Measurements from ENCODE around the gene CROCC2. TPM values are rescaled to one million over a fixed set of nuclear protein-coding genes. Genes with fewer than 3 reads are reported as not detected.

Gene CROCC2
- total RNA-seq, 2 donors from 2014 or later = not detected

DNA sequence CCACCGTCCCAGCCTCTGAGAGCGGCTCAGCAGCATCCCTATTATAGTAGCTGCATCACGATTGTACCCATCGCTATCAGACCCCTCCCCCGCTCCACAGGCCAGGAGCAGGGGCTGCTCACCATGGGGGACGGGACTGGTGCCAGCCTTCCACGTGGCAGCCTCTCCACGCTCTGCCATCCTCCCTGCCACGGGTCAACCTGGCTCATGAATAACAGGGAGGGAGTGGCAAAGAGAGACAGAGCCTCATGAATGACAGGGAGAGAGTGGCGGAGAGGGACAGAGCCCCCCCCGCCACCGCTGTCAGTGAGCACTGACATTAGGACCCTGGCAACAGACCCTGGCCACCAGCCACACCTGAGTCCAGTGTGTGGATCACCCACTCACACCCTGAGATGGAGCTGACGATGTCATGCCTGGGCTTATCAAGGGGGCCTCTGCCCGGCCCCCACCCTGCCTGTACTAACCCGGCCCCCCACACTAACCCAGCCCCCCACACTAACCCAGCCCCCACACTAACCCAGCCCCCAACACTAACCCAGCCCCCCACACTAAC lies 16.9 kb downstream of the CROCC2 start:
- H3K4me1 Mint-ChIP-seq (ENCODE audit: low read depth in 2 of 2) = no peaks in the 10 kb centered on the region
- DNase-seq (ENCODE audit: low spot score) (no peak), ATAC-seq (no peak)
- H3K9me3 Mint-ChIP-seq = no peaks in the 10 kb centered on the region
- no peak overlapping the region for H3K4me3 Mint-ChIP-seq
- no peak overlapping the region for H3K27ac Mint-ChIP-seq
- H3K36me3 Mint-ChIP-seq = no peaks in the 10 kb centered on the region
- H3K27me3 Mint-ChIP-seq = no peaks in the 10 kb centered on the region

DNA sequence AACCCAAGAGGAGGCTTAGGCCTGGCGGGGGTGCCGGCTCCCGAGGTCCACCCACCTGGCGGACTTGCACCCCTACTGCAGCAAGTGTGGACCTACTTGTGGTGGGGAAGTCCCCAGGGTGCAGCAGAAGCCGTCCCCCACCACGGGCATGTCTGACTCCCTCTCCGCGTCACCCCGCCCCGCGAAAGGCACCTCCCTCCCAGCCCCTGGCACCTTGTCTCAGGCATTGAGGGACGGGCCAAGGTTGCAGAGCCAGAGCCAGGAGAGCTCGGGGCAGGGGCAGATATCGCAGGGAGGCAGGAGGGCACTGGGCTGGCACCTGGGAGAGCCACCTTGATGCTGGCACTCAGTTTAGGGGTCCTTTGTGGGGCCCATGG lies 19.0 kb downstream of the CROCC2 start:
- H3K36me3 Mint-ChIP-seq = no peaks in the 10 kb centered on the region
- no peak overlapping the region for H3K4me3 Mint-ChIP-seq
- peak; percentile 58 for DNase-seq (ENCODE audit: low spot score)
- no peaks in the 10 kb centered on the region for H3K9me3 Mint-ChIP-seq
- no peaks in the 10 kb centered on the region for H3K4me1 Mint-ChIP-seq (ENCODE audit: low read depth in 2 of 2)
- ATAC-seq = no peak
- H3K27ac Mint-ChIP-seq = no peak overlapping the region
- no peaks in the 10 kb centered on the region for H3K27me3 Mint-ChIP-seq

DNA sequence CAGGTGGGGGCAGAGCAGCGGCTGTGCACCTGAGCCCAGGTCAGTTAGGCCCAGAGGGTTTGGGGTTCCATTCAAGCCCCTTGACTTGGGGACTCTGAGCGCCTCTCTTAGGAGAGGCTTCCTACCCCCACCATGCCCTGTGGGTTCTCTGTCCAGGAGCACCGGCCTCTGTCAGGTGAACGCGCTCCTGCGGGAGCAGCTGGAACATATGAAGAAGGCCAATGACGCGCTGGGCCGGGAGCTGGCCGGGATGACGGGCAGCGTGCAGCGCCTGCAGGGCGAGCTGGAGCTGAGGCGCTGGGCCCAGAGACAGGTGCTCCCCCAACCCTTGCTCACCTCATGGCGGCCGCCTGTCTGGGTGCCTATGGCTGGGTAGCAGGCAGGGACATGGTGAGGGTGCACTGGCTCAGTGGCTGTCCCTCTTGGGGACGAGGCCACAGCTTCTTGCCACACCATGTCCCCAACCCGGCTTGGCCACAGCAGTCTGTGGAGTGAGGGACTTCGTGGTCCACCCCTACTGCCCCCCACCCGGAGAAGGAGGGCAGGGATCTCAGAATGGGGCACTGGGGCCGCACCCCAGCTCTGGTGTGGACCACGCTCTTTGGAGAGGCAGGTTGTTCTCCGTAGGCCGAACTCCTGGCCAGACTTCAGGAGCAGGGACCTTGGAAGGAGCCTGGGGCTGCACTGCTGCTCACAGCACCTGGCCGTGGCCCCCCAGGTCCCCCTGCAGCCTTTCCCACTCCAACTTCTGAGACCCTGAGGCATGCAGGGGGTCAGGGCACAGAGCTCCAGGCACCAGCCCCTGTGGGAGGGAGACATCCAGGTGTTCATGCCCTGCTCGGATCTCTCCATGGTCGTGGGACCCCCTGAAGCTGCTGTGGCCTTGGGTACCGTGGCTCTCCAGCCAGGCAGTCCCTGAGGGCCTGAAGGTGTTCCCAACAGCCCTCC lies 19.7 kb downstream of the CROCC2 start:
- no peaks in the 10 kb centered on the region for H3K4me1 Mint-ChIP-seq (ENCODE audit: low read depth in 2 of 2)
- DNase-seq (ENCODE audit: low spot score) (peak; percentile 59), ATAC-seq (peak; percentile 6 to 35)
- no peaks in the 10 kb centered on the region for H3K36me3 Mint-ChIP-seq
- H3K27me3 Mint-ChIP-seq = no peaks in the 10 kb centered on the region
- H3K27ac Mint-ChIP-seq = no peak overlapping the region
- H3K9me3 Mint-ChIP-seq = no peaks in the 10 kb centered on the region
- H3K4me3 Mint-ChIP-seq = no peak overlapping the region

DNA sequence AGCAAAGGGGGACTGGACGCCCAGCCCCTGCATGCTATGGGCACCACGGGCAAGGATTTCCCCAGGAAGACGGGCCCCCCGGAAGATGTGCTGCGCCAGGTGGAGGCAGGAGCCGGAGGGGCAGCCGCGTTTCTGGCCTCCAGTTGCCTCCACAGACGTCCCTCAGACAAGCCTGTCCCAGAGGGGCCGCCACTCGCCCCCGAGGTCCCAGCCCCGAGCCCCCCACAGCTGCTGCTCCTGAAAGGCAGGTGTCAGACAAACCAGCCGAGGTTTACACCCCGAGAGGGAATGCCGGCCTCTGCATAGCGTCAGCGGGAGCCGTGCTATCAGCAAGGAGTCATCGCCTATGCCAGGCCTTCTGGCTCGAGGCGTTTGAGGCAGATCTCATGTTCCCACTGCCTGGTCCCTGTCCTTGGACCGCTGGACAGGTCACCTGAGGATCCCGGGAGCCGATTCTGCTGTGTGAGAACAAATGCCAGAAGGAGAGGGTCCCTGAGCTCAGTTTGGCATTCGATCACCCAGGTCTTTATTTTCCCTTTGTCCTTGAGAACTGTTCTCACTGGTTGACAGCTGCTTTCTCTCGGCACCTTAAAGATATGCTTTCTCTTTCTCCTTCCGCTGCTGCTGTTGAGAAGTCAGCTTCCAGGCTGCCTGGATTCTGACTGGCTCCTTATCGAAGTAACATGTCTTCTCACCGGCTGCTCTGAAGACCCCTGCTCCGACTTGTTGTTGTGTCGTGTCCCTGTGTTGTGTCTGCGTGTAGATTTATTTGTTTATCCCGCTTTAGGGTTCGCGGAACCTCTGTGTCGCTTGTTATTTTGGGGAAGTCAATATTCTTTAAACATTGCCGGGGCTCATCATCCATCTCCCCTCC lies 20.6 kb downstream of the CROCC2 start:
- ATAC-seq (peak in 1 of 2 donors; percentile 17), DNase-seq (ENCODE audit: low spot score) (peak; percentile 39)
- no peaks in the 10 kb centered on the region for H3K9me3 Mint-ChIP-seq
- H3K36me3 Mint-ChIP-seq = no peaks in the 10 kb centered on the region
- H3K27ac Mint-ChIP-seq = no peak overlapping the region
- H3K4me3 Mint-ChIP-seq = no peak overlapping the region
- H3K27me3 Mint-ChIP-seq = no peaks in the 10 kb centered on the region
- H3K4me1 Mint-ChIP-seq (ENCODE audit: low read depth in 2 of 2) = no peaks in the 10 kb centered on the region

DNA sequence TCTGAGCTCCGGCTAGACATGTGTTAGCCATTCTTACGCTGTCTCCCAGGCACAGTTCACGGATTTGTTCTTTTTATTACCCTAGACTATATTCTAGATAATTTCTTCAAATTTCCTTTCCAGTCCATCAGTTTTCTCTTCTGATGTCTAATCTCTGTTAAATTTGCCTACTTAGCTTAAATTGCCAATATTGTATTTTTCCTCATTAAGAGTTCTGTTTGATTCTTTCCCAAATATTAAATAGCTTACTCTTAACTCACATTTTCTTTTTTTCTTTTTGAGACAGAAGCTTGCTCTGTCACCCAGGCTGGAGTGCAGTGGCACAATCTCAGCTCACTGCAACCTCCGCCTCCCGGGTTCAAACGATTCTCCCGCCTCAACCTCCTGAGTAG lies 21.2 kb downstream of the CROCC2 start:
- Mint-ChIP-seq H3K36me3 (no peaks in the 10 kb centered on the region), H3K4me3 (no peak overlapping the region), H3K27ac (no peak overlapping the region), H3K4me1 (ENCODE audit: low read depth in 2 of 2) (no peaks in the 10 kb centered on the region), H3K27me3 (no peaks in the 10 kb centered on the region), H3K9me3 (no peaks in the 10 kb centered on the region)
- DNase-seq (ENCODE audit: low spot score) (no peak), ATAC-seq (no peak)

DNA sequence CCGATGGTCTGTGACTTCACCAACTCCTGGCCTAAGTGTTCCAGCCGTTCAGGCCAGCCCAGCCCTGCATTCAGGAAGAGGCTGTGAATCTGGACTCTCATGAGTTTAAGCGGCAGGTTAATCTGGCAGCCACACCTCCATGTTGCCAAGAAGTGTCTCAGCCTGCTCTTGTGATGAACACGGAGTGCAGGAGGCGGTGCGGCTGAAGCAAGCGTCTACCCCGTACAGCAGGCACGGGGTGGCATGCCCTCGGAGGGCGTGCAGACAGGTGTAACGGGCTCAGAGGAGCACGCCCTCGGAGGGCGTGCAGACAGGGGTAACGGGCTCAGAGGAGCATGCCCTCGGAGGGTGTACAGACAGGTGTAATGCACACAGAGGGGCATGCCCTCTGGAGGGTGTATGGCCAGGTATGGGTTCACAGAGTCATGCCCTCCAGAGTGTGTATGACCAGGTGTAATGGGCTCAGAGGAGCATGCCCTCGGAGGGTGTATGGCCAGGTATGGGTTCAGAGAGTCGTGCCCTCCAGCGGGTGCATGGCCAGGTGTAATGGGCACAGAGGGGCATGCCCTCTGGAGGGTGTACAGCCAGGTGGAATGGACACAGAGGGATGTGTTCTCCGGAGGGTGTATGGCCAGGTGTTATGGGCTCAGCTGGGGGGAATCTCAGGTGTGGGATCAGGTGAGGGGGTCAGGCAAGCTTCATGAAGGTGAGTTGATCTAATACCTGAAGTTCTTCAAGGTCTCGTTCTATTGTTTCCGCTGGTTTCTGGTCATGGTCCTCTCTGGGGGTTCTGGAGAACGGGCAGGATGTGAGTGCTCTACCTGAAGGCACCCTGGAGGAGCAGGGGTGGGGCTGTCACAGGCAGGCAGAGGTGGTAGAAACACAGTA lies 22.6 kb downstream of the CROCC2 start:
- Mint-ChIP-seq H3K4me3 (no peak overlapping the region), H3K4me1 (ENCODE audit: low read depth in 2 of 2) (no peaks in the 10 kb centered on the region), H3K27ac (no peak overlapping the region), H3K9me3 (no peaks in the 10 kb centered on the region), H3K27me3 (no peaks in the 10 kb centered on the region), H3K36me3 (no peaks in the 10 kb centered on the region)
- DNase-seq (ENCODE audit: low spot score) (no peak), ATAC-seq (no peak)

DNA sequence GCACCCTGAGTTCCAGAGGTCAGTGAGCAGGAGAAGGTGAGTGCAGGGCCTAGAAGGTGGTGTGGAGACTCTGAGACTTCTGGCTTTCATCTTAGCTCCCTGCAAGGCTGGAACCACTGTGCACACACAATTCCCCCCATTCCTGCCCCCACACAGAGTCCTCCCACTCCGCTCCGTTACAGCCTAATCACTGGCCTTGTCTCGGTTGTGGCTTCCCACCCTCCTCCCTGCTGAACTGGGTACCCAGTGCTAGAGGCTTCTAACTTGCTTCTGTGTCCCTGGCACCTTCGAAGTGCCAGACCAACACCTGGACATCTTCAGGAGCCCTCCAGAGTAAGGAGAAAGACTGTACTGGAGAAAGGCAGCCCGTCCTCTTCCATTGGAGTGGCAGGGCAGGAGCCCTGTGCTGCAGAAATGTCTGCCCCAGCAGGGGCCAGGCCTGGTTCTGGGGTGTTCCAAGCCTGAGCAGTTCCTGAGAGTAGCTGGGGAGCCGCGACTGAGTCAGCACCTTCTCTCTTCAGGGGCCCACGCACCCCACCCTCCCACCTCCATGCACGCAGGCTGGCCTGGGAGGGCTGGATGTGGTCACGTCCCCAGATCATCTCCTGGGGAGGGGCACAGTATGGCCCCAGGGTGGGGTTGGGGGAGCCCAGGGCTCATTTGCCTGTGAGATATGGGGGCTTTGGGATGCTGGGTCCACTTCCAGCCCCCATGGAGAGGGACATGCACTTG lies 23.4 kb downstream of the CROCC2 start:
- Mint-ChIP-seq H3K27ac (no peak overlapping the region), H3K4me3 (no peak overlapping the region)

DNA sequence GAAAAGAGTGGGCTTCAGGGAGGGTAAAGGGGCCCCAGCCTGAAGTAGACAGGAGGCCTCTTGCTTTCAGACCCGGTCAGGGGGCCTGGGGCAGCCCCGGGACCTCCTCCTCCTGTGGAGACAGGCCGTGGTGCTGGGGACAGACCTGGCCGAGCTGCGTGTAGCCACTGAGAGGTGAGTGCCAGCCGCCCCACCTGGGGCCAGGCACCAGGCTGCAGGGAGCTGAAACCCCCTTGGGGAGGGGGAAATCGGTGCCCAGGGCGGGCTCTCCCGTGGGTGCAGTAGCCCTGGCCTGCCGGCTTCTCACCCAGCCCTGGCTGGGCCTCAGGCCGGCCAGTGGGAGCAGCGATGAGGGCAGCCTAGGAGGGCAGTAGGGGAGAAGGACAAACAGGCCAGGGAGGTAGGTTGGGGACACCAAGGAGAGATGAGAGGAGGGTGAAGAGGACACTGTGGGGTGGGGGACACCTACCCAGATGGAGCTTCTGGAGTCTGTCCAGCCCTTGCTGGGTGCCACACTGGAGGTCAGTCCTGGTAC lies 24.0 kb downstream of the CROCC2 start:
- DNase-seq (ENCODE audit: low spot score) (peak; percentile 18), ATAC-seq (peak in 1 of 2 donors; percentile 1)
- Mint-ChIP-seq H3K36me3 (no peaks in the 10 kb centered on the region), H3K4me1 (ENCODE audit: low read depth in 2 of 2) (no peaks in the 10 kb centered on the region), H3K9me3 (no peaks in the 10 kb centered on the region), H3K27me3 (no peaks in the 10 kb centered on the region), H3K4me3 (no peak overlapping the region), H3K27ac (no peak overlapping the region)

More for the DNA sequence above, 23.4 kb downstream of the CROCC2 start:
- no peaks in the 10 kb centered on the region for H3K27me3 Mint-ChIP-seq
- H3K4me1 Mint-ChIP-seq (ENCODE audit: low read depth in 2 of 2) = no peaks in the 10 kb centered on the region
- peak; percentile 51 for DNase-seq (ENCODE audit: low spot score)
- no peaks in the 10 kb centered on the region for H3K36me3 Mint-ChIP-seq
- H3K9me3 Mint-ChIP-seq = no peaks in the 10 kb centered on the region
- no peak for ATAC-seq

DNA sequence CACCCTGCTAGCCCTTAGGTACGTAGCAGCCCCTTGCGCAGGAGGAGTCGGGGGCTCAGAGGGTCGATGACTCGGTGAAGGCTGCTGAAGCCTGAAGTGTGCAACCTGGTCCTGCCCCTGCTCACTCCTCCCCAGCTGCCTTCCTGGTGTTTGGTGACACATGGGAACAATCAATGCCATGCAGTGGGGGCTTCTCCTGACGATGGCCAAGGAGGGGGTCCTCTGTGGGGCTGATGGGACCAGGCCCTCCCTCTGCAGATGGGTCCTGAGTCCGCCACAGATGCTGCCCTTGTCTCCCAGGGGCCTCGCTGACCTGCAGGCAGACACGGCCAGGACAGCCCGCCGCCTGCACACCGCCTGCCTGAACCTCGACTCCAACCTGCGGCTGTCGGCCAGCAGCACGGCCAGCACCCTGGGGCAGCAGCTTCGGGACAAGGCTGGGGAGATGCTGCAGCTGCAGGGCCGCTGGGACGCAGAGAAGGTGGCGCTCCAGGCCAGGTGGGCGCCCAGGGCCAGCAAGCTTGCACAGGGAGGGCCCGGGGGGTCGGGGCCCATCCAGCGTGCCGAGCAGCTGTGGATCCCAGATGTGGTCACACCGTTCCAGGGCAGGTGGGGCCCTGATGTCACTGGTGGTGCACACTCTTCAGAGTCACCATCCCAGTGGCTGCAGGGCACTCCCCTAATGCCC lies 24.6 kb downstream of the CROCC2 start:
- Mint-ChIP-seq H3K27me3 (no peaks in the 10 kb centered on the region), H3K4me3 (no peak overlapping the region), H3K36me3 (no peaks in the 10 kb centered on the region), H3K4me1 (ENCODE audit: low read depth in 2 of 2) (no peaks in the 10 kb centered on the region), H3K27ac (no peak overlapping the region), H3K9me3 (no peaks in the 10 kb centered on the region)
- ATAC-seq (no peak), DNase-seq (ENCODE audit: low spot score) (peak; percentile 54)

DNA sequence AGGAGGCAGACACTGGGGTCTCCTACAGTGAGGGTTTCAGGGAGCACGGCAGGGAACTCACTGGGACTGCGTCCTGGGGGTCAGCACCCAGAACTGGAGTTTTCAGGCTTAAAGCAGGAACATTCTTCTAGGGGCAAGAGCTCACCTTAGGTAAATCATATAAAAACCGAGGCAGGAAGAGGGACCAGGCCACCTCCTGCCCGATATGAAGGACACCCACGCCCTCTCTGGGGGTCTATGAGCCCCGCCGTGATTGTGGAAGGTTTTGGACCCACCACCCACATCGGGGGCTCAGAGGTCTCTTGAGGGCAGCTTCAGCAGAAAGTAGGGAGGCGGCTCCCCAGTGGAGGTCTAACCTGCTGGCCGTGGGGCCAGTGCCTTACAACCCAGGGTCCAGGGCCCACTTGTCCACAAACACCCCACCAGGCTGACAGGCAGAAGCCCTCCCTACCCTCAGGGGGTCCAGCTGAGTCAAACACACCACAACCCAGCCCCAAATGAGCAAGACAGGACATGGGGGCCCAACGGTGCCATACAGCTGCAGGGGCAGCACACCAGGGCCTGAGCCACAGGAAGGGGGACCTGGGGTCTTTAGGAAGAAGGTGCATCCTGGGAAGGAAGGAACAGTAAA lies 25.3 kb downstream of the CROCC2 start:
- Mint-ChIP-seq H3K27me3 (peaks cover 4 to 6% of the 10 kb centered on the region in 2 donors), H3K36me3 (no peaks in the 10 kb centered on the region), H3K4me3 (no peak overlapping the region), H3K9me3 (no peaks in the 10 kb centered on the region), H3K27ac (no peak overlapping the region), H3K4me1 (ENCODE audit: low read depth in 2 of 2) (no peaks in the 10 kb centered on the region)
- DNase-seq (ENCODE audit: low spot score) (peak; percentile 26), ATAC-seq (no peak)

DNA sequence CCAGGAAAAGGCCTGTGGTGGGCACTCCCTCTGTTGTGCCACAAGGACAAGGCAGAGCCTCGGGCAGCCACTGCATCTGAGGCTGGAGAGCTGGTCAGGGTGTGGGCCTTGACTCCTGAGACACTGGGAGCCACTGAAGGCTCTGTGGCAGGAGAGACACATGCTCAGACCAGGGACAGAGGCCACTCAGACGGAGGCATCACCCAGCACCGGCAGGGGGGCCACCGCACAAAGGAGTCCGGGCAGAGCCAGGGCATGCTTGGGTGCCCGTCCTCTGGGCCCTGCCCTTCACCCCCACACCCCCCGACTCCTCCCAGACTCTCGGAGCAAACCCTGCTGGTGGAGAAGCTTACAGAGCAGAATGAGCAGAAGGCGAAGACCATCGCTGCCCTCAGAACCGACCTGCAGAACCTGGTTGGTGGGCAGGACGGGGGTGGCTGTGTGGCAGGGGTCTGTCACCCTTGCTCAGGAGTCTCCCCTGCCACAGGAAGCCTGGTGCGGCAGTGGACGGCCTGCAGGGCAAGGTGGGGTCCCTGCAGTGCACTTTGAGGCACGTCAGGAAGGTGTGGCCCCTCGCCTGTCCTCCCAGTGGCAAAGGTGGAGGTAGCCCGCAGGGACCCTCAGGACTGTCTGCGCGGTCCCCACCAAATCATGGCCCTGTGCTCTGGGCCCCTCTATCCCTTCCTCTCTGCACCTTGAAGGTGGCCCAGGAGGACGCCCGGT lies 26.0 kb downstream of the CROCC2 start:
- ATAC-seq (no peak), DNase-seq (ENCODE audit: low spot score) (peak; percentile 37)
- no peaks in the 10 kb centered on the region for H3K4me1 Mint-ChIP-seq (ENCODE audit: low read depth in 2 of 2)
- H3K36me3 Mint-ChIP-seq = no peaks in the 10 kb centered on the region
- H3K27ac Mint-ChIP-seq = no peak overlapping the region
- peaks cover 4 to 9% of the 10 kb centered on the region in 2 donors for H3K27me3 Mint-ChIP-seq
- H3K4me3 Mint-ChIP-seq = no peak overlapping the region
- H3K9me3 Mint-ChIP-seq = no peaks in the 10 kb centered on the region
